Tibial nerve (tissue), 4 donors: ENCODE measurements around the gene PCF11.

Experiments used
- EP300 ChIP-seq, 2 donors: sonication (generic); formaldehyde crosslinking; IDR thresholded peaks; one replicate each; pipeline ENCODE4 v1.6.1; 2017; ENCODE audit warnings: antibody characterized with exemption in 2 of 2, mild to moderate bottlenecking in 1 of 2
- POLR2A ChIP-seq, 2 donors: fragments of 450-650 bp; IDR thresholded peaks; one replicate each; pipeline ENCODE4 v1.6.1; 2017; ENCODE audit warnings: antibody characterized with exemption in 2 of 2, mild to moderate bottlenecking in 2 of 2, moderate library complexity in 2 of 2
- TF ChIP-seq, protein P1 (sequence below), 5 experiments: fragments of 200-600 bp in 3 of 5; fragments of 450-650 bp in 2 of 5; sonication (generic) in 3 of 5; IDR thresholded peaks; one replicate each; pipeline ENCODE4 v1.5.1; 2016 to 2019; ENCODE audit warnings: antibody characterized with exemption in 5 of 5, mild to moderate bottlenecking in 3 of 5, moderate library complexity in 2 of 5

DNA sequence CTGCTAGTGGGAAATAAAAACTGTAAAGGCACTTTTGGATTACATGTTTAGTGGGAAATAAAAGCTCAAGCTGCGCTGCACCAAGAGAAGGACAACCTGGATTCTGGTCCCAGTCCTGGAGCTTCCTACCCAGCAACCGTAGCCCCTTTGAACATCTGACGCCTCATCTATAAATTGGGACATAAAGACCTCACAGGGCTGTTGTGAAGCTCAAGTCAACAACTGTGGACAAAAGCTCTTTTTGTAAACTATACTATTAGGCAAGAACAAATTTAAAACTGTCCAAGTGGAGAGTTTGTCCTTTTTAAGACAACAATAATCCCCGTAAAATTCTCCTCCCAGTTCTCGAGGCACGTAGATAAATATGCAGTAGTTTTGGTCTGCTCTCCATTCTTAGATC is 17.6 kb upstream of the PCF11 start:
- no peak for TF ChIP-seq POLR2A (IDR thresholded peaks at IDR 0.05)
- TF ChIP-seq, protein P1, sequence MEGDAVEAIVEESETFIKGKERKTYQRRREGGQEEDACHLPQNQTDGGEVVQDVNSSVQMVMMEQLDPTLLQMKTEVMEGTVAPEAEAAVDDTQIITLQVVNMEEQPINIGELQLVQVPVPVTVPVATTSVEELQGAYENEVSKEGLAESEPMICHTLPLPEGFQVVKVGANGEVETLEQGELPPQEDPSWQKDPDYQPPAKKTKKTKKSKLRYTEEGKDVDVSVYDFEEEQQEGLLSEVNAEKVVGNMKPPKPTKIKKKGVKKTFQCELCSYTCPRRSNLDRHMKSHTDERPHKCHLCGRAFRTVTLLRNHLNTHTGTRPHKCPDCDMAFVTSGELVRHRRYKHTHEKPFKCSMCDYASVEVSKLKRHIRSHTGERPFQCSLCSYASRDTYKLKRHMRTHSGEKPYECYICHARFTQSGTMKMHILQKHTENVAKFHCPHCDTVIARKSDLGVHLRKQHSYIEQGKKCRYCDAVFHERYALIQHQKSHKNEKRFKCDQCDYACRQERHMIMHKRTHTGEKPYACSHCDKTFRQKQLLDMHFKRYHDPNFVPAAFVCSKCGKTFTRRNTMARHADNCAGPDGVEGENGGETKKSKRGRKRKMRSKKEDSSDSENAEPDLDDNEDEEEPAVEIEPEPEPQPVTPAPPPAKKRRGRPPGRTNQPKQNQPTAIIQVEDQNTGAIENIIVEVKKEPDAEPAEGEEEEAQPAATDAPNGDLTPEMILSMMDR (IDR thresholded peaks at IDR 0.05) = no peak
- no peak for TF ChIP-seq EP300 (IDR thresholded peaks at IDR 0.05)
